Occipital lobe (tissue), 2 donors: Measurements from ENCODE around the gene TMEM106A. TPM values are rescaled to one million over a fixed set of nuclear protein-coding genes. Genes with fewer than 3 reads are reported as not detected.

Experiments used
- small RNA-seq: library from RNA; depleted of rRNA; stranded (forward); fragments of <200 nt; gene quantifications from one replicate; pipeline ENCODE3, GENCODE V24; 2014
- total RNA-seq: library from RNA; depleted of rRNA; stranded (reverse); fragments of >200 nt; gene quantifications from one replicate; pipeline ENCODE4 v1.2.3, GENCODE V29; 2014

The TMEM106A gene
- total RNA-seq, 1 donor from 2014 or later: 0.62 TPM

Small RNAs within 50 kb of the gene (small RNA-seq; reads per million reads assigned to genes)
- gene AC060780.2 (not detected), gene AC060780.3 (not detected), gene RF00004 (not detected), gene RNU2-1 (not detected)

Other genes starting within 250 kb of the TMEM106A start
- gene AARSD1, start 247.4 kb upstream of the TMEM106A start, total RNA-seq: 26.8 TPM
- gene PTGES3L, start 231.8 kb upstream of the TMEM106A start, total RNA-seq: 1.2 TPM
- 13.3 TPM for gene RUNDC1, start 231.3 kb upstream of the TMEM106A start, total RNA-seq
- gene RPL27, start 213.5 kb upstream of the TMEM106A start, total RNA-seq: 891 TPM
- 2.5 TPM for gene IFI35, start 205.1 kb upstream of the TMEM106A start, total RNA-seq
- gene VAT1, start 189.5 kb upstream of the TMEM106A start, total RNA-seq: 58.3 TPM
- gene RND2, start 186.6 kb upstream of the TMEM106A start, total RNA-seq: 3.6 TPM
- 6.4 TPM for gene BRCA1, start 86.5 kb upstream of the TMEM106A start, total RNA-seq
- 64.3 TPM for gene NBR1, start 40.7 kb upstream of the TMEM106A start, total RNA-seq
- not detected for gene CCDC200, start 16.7 kb downstream of the TMEM106A start, total RNA-seq
- gene RNU2-1, start 22.1 kb downstream of the TMEM106A start, total RNA-seq: not detected
- gene ARL4D, start 187.1 kb downstream of the TMEM106A start, total RNA-seq: 46.5 TPM